HepG2 (cell line): ENCODE results near the gene GAREM1. TPM values are rescaled to one million over a fixed set of nuclear protein-coding genes. Genes with fewer than 3 reads are reported as not detected.

Source experiments
- ATAC-seq: fragments of 200-7000 bp; cut with Tn5 transposase; 3 replicates; pipeline ENCODE4 v1.9.1; 2020; ENCODE audit warnings: mild to moderate bottlenecking, moderate library complexity
- BruUV-seq: library from RNA; stranded (reverse); fragments of 400-500 nt; replicated peaks from 2 replicates; lab custom pipeline; 2021; lab: Mats Ljungman, UMichigan
- CTCF ChIA-PET: fragments of 300-600 bp; formaldehyde crosslinking; extraction: SDS; loops from one replicate; lab custom pipeline; 2021; ENCODE audit warnings: low total read pairs, inconsistent platforms, low intra/inter-chr PET ratio; lab: Yijun Ruan, JAX
- POLR2A ChIA-PET: fragments of 350-600 bp; sonication (Branson Sonifier 250); formaldehyde crosslinking; loops from one replicate; lab custom pipeline; 2020; ENCODE audit warnings: antibody characterized with exemption, inconsistent platforms; lab: Yijun Ruan, JAX
- DNase-seq: peaks from one replicate; pipeline ENCODE4 v3.0.0-alpha.2; 2015; ENCODE audit warnings: low spot score
- FAIRE-seq: peaks from 3 replicates; lab custom pipeline; 2011; peaks lifted over from hg19 to GRCh38; lab: Jason Lieb, UNC
- H2AFZ ChIP-seq: one replicate; pipeline ENCODE4 v1.6.1; 2011; ENCODE audit warnings: low read length, inconsistent platforms
- H3K27ac ChIP-seq: fragments of 300-600 bp; 3 replicates; pipeline ENCODE4 v1.8.0; 2011; ENCODE audit warnings: mixed run types, mild to moderate bottlenecking, mixed read lengths, low read length, inconsistent platforms; ENCODE audit not compliant: insufficient read depth; ENCODE audit errors: extremely low read length
- H3K27me3 ChIP-seq, 2 experiments: fragments of 200-600 bp in 1 of 2; 2 replicates in 1 of 2; 3 replicates in 1 of 2; pipeline versions ENCODE4 v1.6.0 to v1.8.0; 2011; ENCODE audit warnings: low read length in 2 of 2, mild to moderate bottlenecking in 2 of 2, moderate library complexity in 2 of 2, inconsistent platforms in 1 of 2; ENCODE audit not compliant: insufficient read depth in 2 of 2, control insufficient read depth in 1 of 2
- H3K36me3 ChIP-seq, 2 experiments: fragments of 200-600 bp in 1 of 2; replicated peaks in 1 of 2; 2 replicates in 1 of 2; 3 replicates in 1 of 2; pipeline versions ENCODE4 v1.5.1 to v1.8.0; 2011; ENCODE audit warnings: low read length in 2 of 2, inconsistent platforms in 1 of 2; ENCODE audit not compliant: insufficient read depth in 2 of 2, control insufficient read depth in 1 of 2
- H3K4me1 ChIP-seq: 2 replicates; pipeline ENCODE4 v1.5.1; 2012; ENCODE audit warnings: low read length, inconsistent platforms; ENCODE audit not compliant: insufficient read depth
- H3K4me2 ChIP-seq: 2 replicates; pipeline ENCODE4 v1.6.0; 2011; ENCODE audit warnings: low read depth, low read length, inconsistent platforms
- H3K4me3 ChIP-seq, 3 experiments: fragments of 200-600 bp in 1 of 3; sonication (generic), shearing (Covaris generic) in 1 of 3; replicated peaks in 1 of 3; 2 replicates each; pipeline ENCODE4 v1.5.1; 2011 to 2016; ENCODE audit warnings: low read length in 3 of 3, inconsistent platforms in 2 of 3, low read depth in 2 of 3, mild to moderate bottlenecking in 2 of 3, control low read depth in 1 of 3, mixed read lengths in 1 of 3; ENCODE audit not compliant: insufficient read depth in 1 of 3
- H3K79me2 ChIP-seq: one replicate; pipeline ENCODE4 v1.6.1; 2011; ENCODE audit warnings: low read length, inconsistent platforms; ENCODE audit not compliant: insufficient read depth
- H3K9ac ChIP-seq: 2 replicates; pipeline ENCODE4 v1.6.0; 2011; ENCODE audit warnings: mild to moderate bottlenecking, low read depth, low read length, inconsistent platforms; ENCODE audit not compliant: insufficient read depth
- H3K9me3 ChIP-seq: 2 replicates; pipeline ENCODE4 v1.5.1; 2012; ENCODE audit warnings: mild to moderate bottlenecking, low read length
- H4K20me1 ChIP-seq: 2 replicates; pipeline ENCODE4 v1.6.0; 2011; ENCODE audit warnings: inconsistent platforms, mild to moderate bottlenecking, low read length, moderate library complexity; ENCODE audit not compliant: insufficient read depth
- ATF2 ChIP-seq: sonication (generic); formaldehyde crosslinking; IDR thresholded peaks from 2 replicates; pipeline ENCODE4 v1.4.0; 2020; ENCODE audit warnings: missing genetic modification reagents
- ELF3 ChIP-seq: IDR thresholded peaks from 2 replicates; pipeline ENCODE4 v1.6.1; 2016; ENCODE audit warnings: missing genetic modification reagents, missing compliant biosample characterization
- FOXA1 ChIP-seq, 2 experiments: fragments of 450-650 bp in 1 of 2; sonication (generic) in 1 of 2; formaldehyde crosslinking in 1 of 2; IDR thresholded peaks; 2 replicates each; pipeline versions ENCODE4 v1.4.0 to v1.6.1; 2016 to 2020; ENCODE audit warnings: missing genetic modification reagents in 1 of 2
- IKZF1 ChIP-seq: fragments of 450-650 bp; IDR thresholded peaks from 2 replicates; pipeline ENCODE4 v1.7.1; 2016
- NFAT5 ChIP-seq: sonication (generic); formaldehyde crosslinking; IDR thresholded peaks from 2 replicates; pipeline ENCODE4 v1.4.0; 2020; ENCODE audit warnings: missing genetic modification reagents
- ONECUT2 ChIP-seq: sonication (generic); formaldehyde crosslinking; IDR thresholded peaks from 2 replicates; pipeline ENCODE4 v1.4.0; 2020; ENCODE audit warnings: missing genetic modification reagents
- REPIN1 ChIP-seq: sonication (generic); formaldehyde crosslinking; IDR thresholded peaks from 2 replicates; pipeline ENCODE4 v1.8.0; 2022; ENCODE audit warnings: missing genetic modification reagents, low read depth, mild to moderate bottlenecking, borderline replicate concordance
- SRY ChIP-seq: sonication (generic); formaldehyde crosslinking; IDR thresholded peaks from 2 replicates; pipeline ENCODE4 v1.8.0; 2022; ENCODE audit warnings: mild to moderate bottlenecking, missing genetic modification reagents
- ZBTB26 ChIP-seq: IDR thresholded peaks from 2 replicates; pipeline ENCODE4 v1.6.1; 2016; ENCODE audit warnings: missing compliant biosample characterization, missing genetic modification reagents, borderline replicate concordance
- ZFP62 ChIP-seq: sonication (generic); formaldehyde crosslinking; IDR thresholded peaks from 2 replicates; pipeline ENCODE4 v1.4.0; 2020; ENCODE audit warnings: missing genetic modification reagents
- ZNF12 ChIP-seq: sonication (generic); formaldehyde crosslinking; IDR thresholded peaks from 2 replicates; pipeline ENCODE4 v1.5.0; 2020; ENCODE audit warnings: missing genetic modification reagents
- ZNF143 ChIP-seq: sonication (generic); formaldehyde crosslinking; IDR thresholded peaks from 2 replicates; pipeline ENCODE4 v1.4.0; 2020; ENCODE audit warnings: missing genetic modification reagents
- ZNF225 ChIP-seq: sonication (generic); formaldehyde crosslinking; IDR thresholded peaks from 2 replicates; pipeline ENCODE4 v1.4.0; 2020; ENCODE audit warnings: mild to moderate bottlenecking, missing genetic modification reagents
- ZNF33A ChIP-seq: sonication (generic); formaldehyde crosslinking; IDR thresholded peaks from 2 replicates; pipeline ENCODE4 v1.5.1; 2020; ENCODE audit warnings: missing genetic modification reagents, mild to moderate bottlenecking, moderate library complexity, borderline replicate concordance
- ZNF724P ChIP-seq: sonication (generic); formaldehyde crosslinking; IDR thresholded peaks from 2 replicates; pipeline ENCODE4 v1.8.0; 2022; ENCODE audit warnings: missing genetic modification reagents, borderline replicate concordance
- WGBS: methylation state at CpG from one replicate; pipeline ENCODE4 v1.1.6; 2017; ENCODE audit warnings: low lambda C conversion rate; 5-methylcytosine and 5-hydroxymethylcytosine counted together
- in situ Hi-C: cut with HindIII; loops from 2 replicates; pipeline ENCODE4 v1.10.0; 2017; ENCODE audit warnings: low pct_unique_long_range_greater_than_20kb; ENCODE audit not compliant: extremely low pct_ligation_motif_present
- intact Hi-C: fragments of 100-400 bp; cut with micrococcal nuclease; formaldehyde crosslinking; loops from one replicate; pipeline ENCODE4 v1.10.0; 2022; ENCODE audit not compliant: unreplicated experiment
- polyA plus RNA-seq, 8 experiments: library from polyadenylated mRNA; depleted of rRNA in 3 of 8; stranded (reverse) in 7 of 8; unstranded in 1 of 8; fragments of >200 nt; fragmentation: Illumina TruSeq in 4 of 8; extraction: Trizol in 4 of 8; gene quantifications; 2 replicates each; pipeline versions ENCODE4 v1.2.1 to v1.2.3, GENCODE V29; 2011 to 2016; ENCODE audit warnings: low read depth in 4 of 8, missing spikeins in 1 of 8, mixed read lengths in 1 of 8; ENCODE audit not compliant: insufficient read depth in 1 of 8
- total RNA-seq, 5 experiments: library from RNA; depleted of rRNA; stranded (reverse); fragments of >200 nt; fragmentation: Illumina TruSeq; extraction: Trizol; gene quantifications; 2 replicates each; pipeline ENCODE4 v1.2.3, GENCODE V29; 2016; ENCODE audit warnings: low read depth in 1 of 5
- TF ChIP-seq, protein P1 (sequence below): IDR thresholded peaks from 2 replicates; pipeline ENCODE4 v1.6.1; 2018; ENCODE audit warnings: missing genetic modification reagents, mild to moderate bottlenecking, missing compliant biosample characterization

GAREM1 gene
- total and polyA plus RNA-seq, 2 of the 13 experiments (the other 11 are each of a cell fraction or from before 2014, with no cell fraction given) = 2.5 to 2.9 TPM

- Histone ChIP-seq H3K4me1 (peaks cover 25% of the 10 kb centered on the region), H2AFZ (no peak overlapping the region), H3K27me3 (no peaks in the 10 kb centered on the region; a peak in 2 of 5 replicates), H3K9me3 (no peaks in the 10 kb centered on the region), H3K79me2 (peaks cover 19% of the 10 kb centered on the region), H3K4me3 (0 out of 6 replicates have a peak overlapping the region, but pooled peaks of 1 of the 3 experiments have one; percentile 76), H3K27ac (no peak overlapping the region), H3K9ac (no peak overlapping the region; the same call in 1 of the 2 replicates), H3K4me2 (peak overlapping the region; percentile 65), H3K36me3 (no peaks in the 10 kb centered on the region), H4K20me1 (no peaks in the 10 kb centered on the region)
- in situ Hi-C loops = no loop called here
- no peak for DNase-seq
- ChIA-PET POLR2A (no interaction called here), CTCF (no interaction called here)
- 80% methylated on average over 3 of the region's 3 CpGs for WGBS
- BruUV-seq = no TSS peak
- no peak for ATAC-seq
- FAIRE-seq = no peak
- intact Hi-C loops = no loop called here
- TF ChIP-seq ATF2 (CRISPR knock-in tag) = no peak
- no peak for TF ChIP-seq ZNF33A
- TF ChIP-seq ZBTB26 (CRISPR knock-in tag) = no peak
- no peak for TF ChIP-seq REPIN1 (CRISPR knock-in tag)
- no peak for TF ChIP-seq ZNF12 (CRISPR knock-in tag)
- TF ChIP-seq SRY (CRISPR knock-in tag) = no peak
- TF ChIP-seq NFAT5 = no peak
- no peak for TF ChIP-seq FOXA1 (IDR thresholded peaks at IDR 0.05)
- TF ChIP-seq FOXA1 (CRISPR knock-in tag; IDR thresholded peaks at IDR 0.05) = no peak
- TF ChIP-seq, protein P1, sequence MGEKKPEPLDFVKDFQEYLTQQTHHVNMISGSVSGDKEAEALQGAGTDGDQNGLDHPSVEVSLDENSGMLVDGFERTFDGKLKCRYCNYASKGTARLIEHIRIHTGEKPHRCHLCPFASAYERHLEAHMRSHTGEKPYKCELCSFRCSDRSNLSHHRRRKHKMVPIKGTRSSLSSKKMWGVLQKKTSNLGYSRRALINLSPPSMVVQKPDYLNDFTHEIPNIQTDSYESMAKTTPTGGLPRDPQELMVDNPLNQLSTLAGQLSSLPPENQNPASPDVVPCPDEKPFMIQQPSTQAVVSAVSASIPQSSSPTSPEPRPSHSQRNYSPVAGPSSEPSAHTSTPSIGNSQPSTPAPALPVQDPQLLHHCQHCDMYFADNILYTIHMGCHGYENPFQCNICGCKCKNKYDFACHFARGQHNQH (CRISPR knock-in tag) = no peak
- no peak for TF ChIP-seq ZNF724P (CRISPR knock-in tag)
- no peak for TF ChIP-seq IKZF1
- no peak for TF ChIP-seq ZNF225 (CRISPR knock-in tag)
- TF ChIP-seq ONECUT2 (CRISPR knock-in tag) = no peak
- TF ChIP-seq ZFP62 = no peak
- TF ChIP-seq ELF3 (CRISPR knock-in tag) = no peak
- TF ChIP-seq ZNF143 (CRISPR knock-in tag) = no peak
Observed at GRCh38 chr18:32468147-32468845, 2.4 kb downstream of the GAREM1 start.
